SK-N-SH (cell line): Measurements from ENCODE around the gene DNAJC13. TPM values are rescaled to one million over a fixed set of nuclear protein-coding genes. Genes with fewer than 3 reads are reported as not detected.

ENCODE experiments used
- CTCF ChIA-PET: fragments of 300-600, 350-600 bp; formaldehyde crosslinking; extraction: SDS; loops from one replicate; lab custom pipeline; 2021; lab: Yijun Ruan, JAX
- POLR2A ChIA-PET: fragments of 350-600 bp; sonication (Branson Sonifier 250); formaldehyde crosslinking; extraction: SDS; loops from one replicate; lab custom pipeline; 2020; ENCODE audit warnings: antibody characterized with exemption, inconsistent platforms; lab: Yijun Ruan, JAX
- DNase-seq: peaks from one replicate; pipeline ENCODE4 v3.0.0; 2012
- H2AFZ ChIP-seq: fragments of 200-600 bp; sonication (generic); 2 replicates; pipeline ENCODE4 v1.8.1; 2016; ENCODE audit warnings: antibody characterized with exemption, mild to moderate bottlenecking, low read depth
- H3F3A ChIP-seq: fragments of 200-600 bp; sonication (generic); replicated peaks from 2 replicates; pipeline ENCODE3; 2016; ENCODE audit warnings: antibody characterized with exemption, mild to moderate bottlenecking; ENCODE audit not compliant: insufficient read depth
- H3K27ac ChIP-seq, 2 experiments: fragments of 200-500 bp in 1 of 2; fragments of 200-600 bp in 1 of 2; sonication (Bioruptor generic) in 1 of 2; sonication (generic), shearing (Covaris generic) in 1 of 2; 2 replicates each; pipeline versions ENCODE4 v1.5.1 to v1.6.1; 2014 to 2016; ENCODE audit warnings: low read depth in 2 of 2, inconsistent platforms in 1 of 2, low read length in 1 of 2, mild to moderate bottlenecking in 1 of 2, mixed read lengths in 1 of 2
- H3K27me3 ChIP-seq: fragments of 200-600 bp; sonication (generic), shearing (Covaris generic); 2 replicates; pipeline ENCODE4 v1.6.1; 2016; ENCODE audit warnings: mixed run types; ENCODE audit not compliant: insufficient read depth
- H3K36me3 ChIP-seq, 2 experiments: fragments of 200-500 bp in 1 of 2; fragments of 200-600 bp in 1 of 2; sonication (Bioruptor generic) in 1 of 2; sonication (generic) in 1 of 2; replicated peaks in 1 of 2; 2 replicates each; pipeline versions ENCODE3 to v1.5.1; 2014 to 2016; ENCODE audit warnings: low read length in 1 of 2, mild to moderate bottlenecking in 1 of 2; ENCODE audit not compliant: insufficient read depth in 2 of 2, control insufficient read depth in 1 of 2
- H3K4me1 ChIP-seq, 2 experiments: fragments of 200-500 bp in 1 of 2; fragments of 200-600 bp in 1 of 2; sonication (Bioruptor generic) in 1 of 2; sonication (generic), shearing (Covaris generic) in 1 of 2; 2 replicates each; pipeline versions ENCODE4 v1.5.1 to v1.6.1; 2014 to 2016; ENCODE audit warnings: low read depth in 1 of 2, low read length in 1 of 2, mixed run types in 1 of 2; ENCODE audit not compliant: insufficient read depth in 2 of 2, control insufficient read depth in 1 of 2
- H3K4me2 ChIP-seq: fragments of 200-600 bp; sonication (generic), shearing (Covaris generic); 2 replicates; pipeline ENCODE4 v1.6.1; 2017; ENCODE audit warnings: mixed run types
- H3K4me3 ChIP-seq, 2 experiments: fragments of 200-500 bp in 1 of 2; fragments of 200-600 bp in 1 of 2; sonication (Bioruptor generic) in 1 of 2; sonication (generic), shearing (Covaris generic) in 1 of 2; 2 replicates each; pipeline versions ENCODE4 v1.5.1 to v1.8.1; 2014 to 2016; ENCODE audit warnings: low read depth in 2 of 2, inconsistent platforms in 1 of 2, low read length in 1 of 2, mild to moderate bottlenecking in 1 of 2, mixed read lengths in 1 of 2, moderate library complexity in 1 of 2
- H3K79me2 ChIP-seq: fragments of 200-600 bp; sonication (generic); 2 replicates; pipeline ENCODE4 v1.8.1; 2017; ENCODE audit warnings: mild to moderate bottlenecking; ENCODE audit not compliant: insufficient read depth
- H3K9ac ChIP-seq: fragments of 200-600 bp; sonication (generic); 2 replicates; pipeline ENCODE4 v1.6.1; 2017; ENCODE audit warnings: mixed run types
- H3K9me2 ChIP-seq: fragments of 200-600 bp; sonication (generic); 2 replicates; pipeline ENCODE4 v1.6.1; 2017; ENCODE audit warnings: mixed run types
- H3K9me3 ChIP-seq: fragments of 200-600 bp; sonication (generic); 2 replicates; pipeline ENCODE4 v1.6.1; 2017; ENCODE audit warnings: mixed run types, mild to moderate bottlenecking, moderate library complexity
- H4K20me1 ChIP-seq: fragments of 200-600 bp; sonication (generic); 2 replicates; pipeline ENCODE4 v1.6.1; 2017; ENCODE audit warnings: mild to moderate bottlenecking, mixed run types; ENCODE audit not compliant: insufficient read depth
- CHD2 ChIP-seq: fragments of 150-350 bp; IDR thresholded peaks from 2 replicates; pipeline ENCODE4 v1.6.1; 2018; ENCODE audit warnings: low read length; ENCODE audit not compliant: partially characterized antibody
- ELF1 ChIP-seq: IDR thresholded peaks from 2 replicates; pipeline ENCODE4 v1.4.0; 2012
- EZH2phosphoT487 ChIP-seq: fragments of 200-600 bp; sonication (generic); IDR thresholded peaks from 2 replicates; pipeline ENCODE4 v1.6.1; 2017; ENCODE audit warnings: low read depth, mixed run types, mild to moderate bottlenecking, antibody characterized with exemption, moderate library complexity, borderline replicate concordance
- FOXM1 ChIP-seq: IDR thresholded peaks from 2 replicates; pipeline ENCODE4 v1.4.0; 2012; ENCODE audit warnings: low read depth, mild to moderate bottlenecking
- IRF3 ChIP-seq: fragments of 150-350 bp; IDR thresholded peaks from 2 replicates; pipeline ENCODE4 v1.6.1; 2016; ENCODE audit warnings: mild to moderate bottlenecking, low read depth, low read length
- JUND ChIP-seq: IDR thresholded peaks from 2 replicates; pipeline ENCODE4 v1.4.0; 2012
- MAX ChIP-seq: IDR thresholded peaks from 2 replicates; pipeline ENCODE4 v1.4.0; 2012; ENCODE audit warnings: low read depth
- MXI1 ChIP-seq: IDR thresholded peaks from 2 replicates; pipeline ENCODE4 v1.6.1; 2012; ENCODE audit warnings: mild to moderate bottlenecking, low read depth, low read length, improper control_type of control experiment
- PBX3 ChIP-seq: IDR thresholded peaks from 2 replicates; pipeline ENCODE4; 2012
- POLR2AphosphoS5 ChIP-seq: IDR thresholded peaks from 2 replicates; pipeline ENCODE4 v1.6.1; 2012; ENCODE audit warnings: low read depth, low read length
- RAD21 ChIP-seq: IDR thresholded peaks from 2 replicates; pipeline ENCODE4 v1.6.1; 2012; ENCODE audit warnings: mild to moderate bottlenecking, low read length
- RCOR1 ChIP-seq: fragments of 150-350 bp; IDR thresholded peaks from 2 replicates; pipeline ENCODE4 v1.6.1; 2017; ENCODE audit warnings: antibody characterized with exemption, low read length
- REST ChIP-seq: IDR thresholded peaks from 2 replicates; pipeline ENCODE4 v1.6.1; 2012; ENCODE audit warnings: mild to moderate bottlenecking, low read depth, low read length, moderate library complexity
- RFX5 ChIP-seq: IDR thresholded peaks from 2 replicates; pipeline ENCODE4 v1.6.1; 2012; ENCODE audit warnings: mild to moderate bottlenecking, improper control_type of control experiment, low read length
- RXRA ChIP-seq: IDR thresholded peaks from 2 replicates; pipeline ENCODE4 v1.4.0; 2012; ENCODE audit warnings: low read depth, mild to moderate bottlenecking, borderline replicate concordance
- SIN3A ChIP-seq: IDR thresholded peaks from 2 replicates; pipeline ENCODE4 v1.6.1; 2012; ENCODE audit warnings: low read depth, mild to moderate bottlenecking, low read length, moderate library complexity, borderline replicate concordance
- TAF1 ChIP-seq: IDR thresholded peaks from 2 replicates; pipeline ENCODE4 v1.6.1; 2012; ENCODE audit warnings: low read depth, mild to moderate bottlenecking, low read length, moderate library complexity, borderline replicate concordance
- USF1 ChIP-seq: IDR thresholded peaks from 2 replicates; pipeline ENCODE4 v1.4.0; 2012; ENCODE audit warnings: low read depth, borderline replicate concordance
- USF2 ChIP-seq: fragments of 150-350 bp; IDR thresholded peaks from 2 replicates; pipeline ENCODE4 v1.6.1; 2017; ENCODE audit warnings: antibody characterized with exemption, low read length, low read depth, borderline replicate concordance
- WGBS: methylation state at CpG from one replicate; pipeline ENCODE4 v1.1.6; 2017; ENCODE audit warnings: low lambda C conversion rate; 5-methylcytosine and 5-hydroxymethylcytosine counted together
- polyA plus RNA-seq, 3 experiments: library from polyadenylated mRNA; depleted of rRNA; stranded (reverse); fragments of >200 nt; gene quantifications; 2 replicates each; pipeline ENCODE4 v1.2.3, GENCODE V29; 2012

DNAJC13 gene
- polyA plus RNA-seq, 1 of the 3 experiments (the other 2 are of a cell fraction), result 10.8 TPM

- Histone ChIP-seq H3F3A (peaks cover 27% of the 10 kb centered on the region), H3K27ac (peak overlapping the region in 1 of 2 experiments; percentile 90; a peak in 1 of 4 replicates), H3K4me3 (no peak overlapping the region), H3K4me1 (peaks cover 0 to 7% of the 10 kb centered on the region in 2 experiments; a peak in 3 of 4 replicates), H3K79me2 (peaks cover 97% of the 10 kb centered on the region), H3K9ac (no peak overlapping the region), H3K9me3 (no peaks in the 10 kb centered on the region), H3K9me2 (no peaks in the 10 kb centered on the region), H3K36me3 (peaks cover 17 to 29% of the 10 kb centered on the region in 2 experiments), H4K20me1 (peaks cover 18% of the 10 kb centered on the region; the same call in 1 of the 2 replicates), H2AFZ (no peak overlapping the region), H3K4me2 (no peak overlapping the region), H3K27me3 (no peaks in the 10 kb centered on the region)
- ChIA-PET CTCF (interaction anchor here (2.4 kb wide), 1 partner anchor 24 kb away, joined by 9 read pairs; no protein-coding TSS in a partner anchor), POLR2A (no interaction called here)
- no peak for DNase-seq
- TF ChIP-seq RAD21 (no peak), FOXM1 (no peak)
- WGBS, result 92% methylated on average over 1 of the region's 1 CpG
These were observed 5.2 kb downstream of the DNAJC13 start for GRCh38 chr3:132422531-132422930.

GRCh38 chr3:132432639-132433038, 15.3 kb downstream of the DNAJC13 start:
- Histone ChIP-seq H3K79me2 (peaks cover 75% of the 10 kb centered on the region), H3K9me2 (no peaks in the 10 kb centered on the region), H3K4me1 (peaks cover under 1 to 14% of the 10 kb centered on the region in 2 experiments; a peak in 3 of 4 replicates), H3K36me3 (peaks cover 22 to 27% of the 10 kb centered on the region in 2 experiments), H3K27ac (peak overlapping the region; percentile 1 to 92; a peak in 3 of 4 replicates), H3K4me3 (no peak overlapping the region; a peak in 1 of 4 replicates), H3F3A (peaks cover 30% of the 10 kb centered on the region), H4K20me1 (peaks cover 9% of the 10 kb centered on the region), H3K27me3 (no peaks in the 10 kb centered on the region), H3K4me2 (peak overlapping the region; percentile 57; the same call in 1 of the 2 replicates), H3K9ac (no peak overlapping the region; the same call in 1 of the 2 replicates), H3K9me3 (no peaks in the 10 kb centered on the region), H2AFZ (0 out of 2 replicates have a peak overlapping the region, but pooled peaks have one; percentile 12)
- 13% methylated on average over 2 of the region's 2 CpGs for WGBS
- ChIA-PET CTCF (interaction anchor here (1.1 to 1.2 kb wide), 2 partner anchors 12 to 56 kb away, joined by 3 read pairs; no protein-coding TSS in a partner anchor), POLR2A (interaction anchor here (1.2 kb wide), 1 partner anchor 15 kb away, joined by 3 read pairs; the partner anchor contains the start of gene DNAJC13)
- peak; percentile 13 for DNase-seq
- TF ChIP-seq TAF1, result no peak
- TF ChIP-seq RFX5, result no peak
- TF ChIP-seq POLR2AphosphoS5, result peak; percentile 42; the same call in 1 of the 2 replicates
- TF ChIP-seq REST, result no peak
- no peak for TF ChIP-seq MXI1
- TF ChIP-seq PBX3, result peak; percentile 93
- no peak for TF ChIP-seq ELF1
- TF ChIP-seq JUND, result peak; percentile 95
- TF ChIP-seq IRF3, result no peak
- TF ChIP-seq RXRA, result 0 out of 2 replicates have a peak, but pooled peaks have one; percentile 11
- 0 out of 2 replicates have a peak, but pooled peaks have one; percentile 39 for TF ChIP-seq MAX
- TF ChIP-seq EZH2phosphoT487, result no peak
- no peak for TF ChIP-seq USF2
- 0 out of 2 replicates have a peak, but pooled peaks have one; percentile 36 for TF ChIP-seq USF1
- no peak for TF ChIP-seq CHD2
- TF ChIP-seq RCOR1, result no peak
- peak; percentile 72; the same call in 1 of the 2 replicates for TF ChIP-seq SIN3A
